ENCODE results near the gene GIMAP7.
"Not testable (repeated sequence)": the region's sequence is repeated elsewhere in the genome, so short reads cannot be mapped to it uniquely, and the experiment has no call there.

GIMAP7 gene

DNA sequence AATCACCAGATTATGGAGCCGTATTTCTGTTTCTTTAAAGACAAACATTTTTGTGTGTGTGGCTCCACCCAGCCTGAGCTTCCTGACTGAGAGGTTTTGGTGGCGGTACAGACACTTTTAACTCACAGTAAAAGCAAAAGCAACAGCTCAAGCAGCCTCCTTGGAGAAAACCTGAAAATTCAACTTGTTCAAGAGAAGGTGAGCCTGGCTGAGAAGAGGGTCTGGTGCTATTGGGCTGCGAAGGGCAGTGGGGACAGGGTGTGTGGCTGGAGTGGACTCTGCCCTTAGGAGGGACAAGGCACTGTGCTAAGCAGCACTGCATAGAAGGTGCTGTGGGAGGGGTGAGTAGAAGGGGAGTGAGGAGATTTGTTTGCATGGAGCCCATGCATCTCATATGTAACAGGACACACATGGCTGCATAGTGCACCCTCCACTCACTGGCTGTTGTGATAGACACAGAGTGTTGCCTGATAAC, at the start of gene GIMAP7:
Gene GIMAP7 (plus strand): TSS at position 125 of the 475 bp plus-strand sequence. CDS start 5,103 bp downstream, outside the sequence.
- DNase-seq = no peak

DNA sequence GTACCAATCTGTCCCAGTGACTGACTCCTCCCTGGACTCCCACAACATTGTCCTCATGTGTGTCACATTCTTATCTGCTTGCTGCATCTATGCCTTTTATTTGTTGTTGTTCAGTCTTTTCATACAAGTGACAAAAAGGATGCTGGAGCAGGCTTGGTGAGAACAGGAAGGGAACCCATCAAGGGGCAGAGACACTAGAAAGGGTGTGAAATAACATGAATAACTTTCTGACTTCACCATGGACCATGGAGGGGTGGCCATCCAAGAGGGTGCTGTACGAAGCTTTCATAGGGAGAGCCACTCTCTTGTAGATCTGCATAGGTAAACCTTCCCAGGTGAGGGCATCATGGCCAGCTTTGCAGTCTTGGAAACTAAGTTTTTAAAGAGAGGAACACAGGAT, 49.7 kb upstream of the GIMAP7 start:
- no peak for DNase-seq

DNA sequence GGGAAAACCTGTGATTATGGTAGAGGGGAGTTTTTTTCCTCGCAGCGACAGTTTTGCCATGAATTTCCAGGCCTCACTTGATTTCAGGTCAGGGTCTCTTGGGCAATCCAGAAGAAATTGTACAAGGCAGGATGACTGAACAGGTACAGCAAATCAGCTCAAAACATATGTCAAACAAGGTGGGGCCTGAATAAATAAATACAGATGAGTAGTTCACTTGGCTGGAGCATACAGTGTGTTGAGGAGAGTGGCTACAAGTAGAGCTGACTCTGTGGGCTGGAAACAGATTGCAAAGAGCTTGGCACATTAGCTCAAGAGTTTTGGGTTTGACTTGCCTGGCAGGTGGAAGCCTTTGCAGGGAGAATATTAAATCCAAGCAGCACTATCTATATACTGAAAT, 49.3 kb upstream of the GIMAP7 start:
- no peak for DNase-seq

DNA sequence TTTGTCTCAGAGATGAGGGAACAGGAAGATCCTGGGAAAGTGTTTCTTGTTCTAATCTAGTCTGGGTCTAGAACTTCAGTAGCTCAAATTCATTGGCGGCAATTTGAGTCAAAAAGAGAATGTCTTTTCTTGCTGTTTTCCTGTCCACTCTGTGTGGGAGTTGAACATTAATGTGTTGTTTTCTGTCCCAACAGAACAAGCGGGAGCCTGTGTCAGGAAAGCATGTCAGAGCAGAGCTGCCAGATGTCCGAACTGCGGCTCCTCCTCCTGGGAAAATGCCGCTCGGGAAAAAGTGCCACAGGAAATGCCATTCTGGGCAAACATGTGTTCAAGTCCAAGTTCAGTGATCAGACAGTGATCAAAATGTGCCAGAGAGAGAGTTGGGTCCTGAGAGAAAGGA, 48.2 kb upstream of the GIMAP7 start:
- DNase-seq = no peak

DNA sequence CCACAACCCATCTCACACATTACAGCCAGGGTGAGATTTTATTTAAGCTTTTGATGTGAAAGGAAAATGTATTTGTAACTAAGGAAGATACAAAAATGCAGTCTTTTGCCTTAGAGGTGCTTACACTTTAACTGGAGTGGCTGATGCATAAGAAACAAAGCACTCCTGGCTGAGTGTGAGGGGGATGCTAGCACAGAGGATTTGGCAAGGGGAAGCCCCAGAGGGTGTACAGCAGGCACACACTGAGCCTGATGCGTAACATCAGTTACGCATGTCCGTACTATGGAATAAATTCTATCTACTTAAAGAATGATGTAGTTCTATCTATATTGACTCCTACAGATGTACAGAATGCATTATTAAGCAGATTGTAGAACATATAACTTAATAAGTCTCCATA, 46.4 kb upstream of the GIMAP7 start:
- DNase-seq = no peak

DNA sequence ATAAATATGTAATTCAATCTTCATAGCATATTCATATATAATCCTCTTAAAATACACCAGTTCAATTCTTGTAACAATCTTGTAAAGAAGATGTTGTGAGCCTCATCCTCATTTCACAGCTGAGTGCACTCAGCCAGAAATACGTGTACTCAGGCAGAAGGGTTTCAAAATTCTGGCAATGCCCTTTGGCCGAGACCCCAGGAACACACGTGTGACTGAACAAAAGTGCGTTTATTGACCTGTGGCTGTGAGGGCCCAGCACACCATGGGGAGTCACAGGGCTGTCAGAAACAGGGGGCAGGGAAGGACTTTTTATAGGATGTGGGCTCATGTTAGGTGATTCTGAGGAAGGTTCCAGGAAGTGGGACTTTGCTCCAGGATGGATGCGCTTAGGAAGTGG, 42.8 kb upstream of the GIMAP7 start:
- DNase-seq = no peak

DNA sequence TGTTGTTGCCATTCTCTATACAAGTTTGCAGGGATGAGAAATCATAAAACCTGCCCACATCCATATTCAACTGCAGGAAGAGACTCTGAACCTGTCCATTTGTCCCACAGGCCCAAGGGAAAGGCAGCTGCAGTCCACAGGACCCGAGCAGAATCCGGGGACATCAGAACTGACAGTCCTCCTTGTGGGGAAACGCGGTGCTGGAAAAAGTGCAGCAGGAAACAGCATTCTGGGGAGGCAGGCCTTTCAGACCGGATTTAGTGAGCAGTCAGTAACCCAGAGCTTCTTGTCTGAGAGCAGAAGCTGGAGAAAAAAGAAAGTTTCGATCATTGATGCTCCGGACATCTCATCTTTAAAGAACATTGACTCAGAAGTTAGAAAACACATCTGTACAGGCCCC, 40.8 kb upstream of the GIMAP7 start:
- no peak for DNase-seq

DNA sequence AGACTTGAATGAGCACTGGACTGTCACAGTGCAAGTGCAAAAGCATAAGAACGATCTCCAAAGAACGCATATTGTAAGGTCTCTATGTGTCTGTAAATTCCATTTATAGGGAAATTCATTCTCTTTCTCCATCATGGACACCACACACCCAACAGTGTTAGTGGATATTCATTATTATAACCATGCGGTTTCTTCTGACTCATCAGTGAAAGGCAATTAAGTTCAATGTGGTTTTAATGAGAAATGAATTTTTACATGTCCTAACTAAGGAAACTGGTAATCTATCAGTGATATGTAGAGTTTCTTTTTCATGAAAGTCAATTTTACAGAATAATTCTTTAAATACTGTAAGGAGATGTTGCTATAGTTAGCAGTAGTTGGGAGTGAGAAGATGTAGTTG, 38.4 kb upstream of the GIMAP7 start:
- DNase-seq = no peak

DNA sequence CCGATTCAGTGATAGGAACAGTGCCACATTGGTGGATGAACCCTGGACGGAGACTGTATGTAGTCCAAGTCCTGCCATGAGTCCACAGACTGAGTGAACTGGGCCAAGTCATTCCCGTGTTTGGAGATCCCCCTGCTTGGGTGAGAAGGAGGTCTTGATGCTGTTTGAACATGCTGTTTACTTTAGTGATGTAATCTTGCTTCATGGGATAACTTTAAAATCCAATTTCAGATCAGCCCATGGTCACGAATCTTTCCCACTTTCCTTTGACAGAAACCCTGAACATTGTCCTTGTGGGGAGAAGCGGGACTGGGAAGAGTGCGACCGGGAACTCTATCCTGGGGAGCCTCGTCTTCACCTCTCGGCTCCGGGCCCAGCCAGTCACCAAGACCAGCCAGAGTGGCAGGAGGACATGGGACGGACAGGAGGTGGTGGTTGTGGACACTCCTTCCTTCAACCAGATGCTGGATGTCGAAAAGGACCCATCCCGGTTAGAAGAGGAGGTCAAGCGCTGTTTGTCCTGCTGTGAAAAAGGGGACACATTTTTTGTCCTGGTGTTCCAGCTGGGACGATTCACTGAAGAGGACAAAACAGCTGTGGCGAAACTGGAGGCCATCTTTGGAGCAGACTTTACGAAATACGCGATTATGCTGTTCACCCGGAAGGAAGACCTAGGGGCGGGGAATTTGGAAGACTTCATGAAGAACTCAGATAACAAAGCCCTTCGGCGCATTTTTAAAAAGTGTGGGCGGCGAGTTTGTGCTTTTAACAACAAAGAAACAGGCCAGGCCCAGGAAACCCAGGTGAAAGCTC, 37.6 kb upstream of the GIMAP7 start:
- DNase-seq = no peak

DNA sequence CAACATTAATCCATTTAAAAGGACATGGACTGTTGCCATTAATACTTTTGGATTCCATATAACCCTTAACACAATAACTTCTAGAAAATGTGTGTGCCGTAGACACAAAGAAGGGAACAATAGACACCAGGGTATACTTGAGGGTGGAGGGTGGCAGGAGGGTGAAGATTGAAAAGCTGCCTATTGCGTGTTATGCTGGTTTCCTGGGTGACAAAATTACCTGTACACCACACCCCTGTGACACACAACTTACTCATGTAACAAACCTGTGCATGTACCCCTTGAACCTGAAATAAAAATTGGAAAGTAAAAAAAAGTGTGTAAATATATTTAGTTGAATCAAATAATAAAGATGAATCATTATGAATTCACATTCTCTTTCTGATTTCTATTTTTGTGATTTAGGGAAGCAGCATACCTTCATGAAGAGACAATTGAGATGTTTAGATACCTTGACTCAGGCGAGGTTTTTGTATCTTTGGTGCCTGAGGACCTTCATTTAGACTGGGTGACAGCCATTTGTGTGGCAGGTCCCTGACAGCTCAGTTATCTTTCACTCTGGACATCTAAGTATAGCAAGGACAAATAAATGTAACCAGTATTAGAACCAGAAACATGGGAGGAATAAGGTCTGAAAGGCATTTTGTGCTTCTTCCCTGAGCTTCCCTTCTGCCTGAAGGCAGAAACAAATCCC, 35.5 kb upstream of the GIMAP7 start:
- no peak for DNase-seq

DNA sequence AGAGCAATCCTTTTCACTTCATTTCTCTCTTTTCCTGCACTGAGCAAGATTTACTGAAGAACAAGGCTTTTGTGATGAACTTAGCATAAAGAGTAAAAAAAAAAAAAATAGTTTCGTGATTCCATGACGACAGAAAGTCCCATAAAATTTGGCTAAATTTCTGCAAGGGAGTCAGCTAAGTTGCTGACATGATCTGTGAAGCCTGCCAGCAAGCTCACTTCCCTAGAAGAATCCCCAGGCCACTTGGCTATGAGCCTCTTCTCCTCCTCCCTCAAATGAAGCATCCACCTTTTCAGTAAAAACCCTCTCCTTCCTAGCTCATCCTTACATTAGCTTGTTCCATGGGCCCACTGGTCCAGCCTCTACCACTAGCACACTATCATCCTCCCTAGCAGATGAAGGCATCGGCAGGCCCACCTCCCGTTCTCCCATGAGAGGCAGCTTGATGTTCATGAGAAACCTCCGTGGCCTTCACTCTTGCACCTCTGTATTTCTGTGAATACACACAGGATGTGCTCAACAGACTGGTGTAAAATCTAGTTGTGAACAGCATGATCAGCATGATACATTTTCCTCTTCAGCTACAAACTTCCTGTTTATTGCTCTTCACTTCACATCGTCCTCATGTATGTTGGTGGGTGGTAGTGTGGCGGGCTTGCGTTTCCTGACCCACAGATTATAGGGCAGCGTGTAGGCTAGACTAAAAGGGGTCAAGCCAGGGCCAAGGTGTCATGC, 33.3 kb upstream of the GIMAP7 start:
- DNase-seq = no peak

DNA sequence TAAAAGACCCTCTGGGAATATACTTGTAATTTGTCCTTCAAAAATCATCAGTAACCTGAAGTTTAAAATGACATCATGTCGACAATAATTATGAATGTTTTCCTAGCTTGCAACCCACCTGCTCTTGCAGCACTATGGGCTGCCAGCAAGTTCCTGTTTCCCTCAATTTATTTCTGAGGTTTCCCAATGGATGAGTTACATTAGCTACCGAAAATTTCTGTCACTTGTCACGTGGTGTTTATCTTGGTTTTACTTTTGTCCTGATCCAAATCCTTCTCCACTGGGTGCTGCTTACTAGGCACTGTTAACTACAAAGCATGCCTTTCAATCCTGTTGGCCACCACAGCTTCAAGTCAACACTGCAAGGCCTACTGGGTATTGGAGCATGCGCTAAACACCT, 32.8 kb upstream of the GIMAP7 start:
- no peak for DNase-seq

DNA sequence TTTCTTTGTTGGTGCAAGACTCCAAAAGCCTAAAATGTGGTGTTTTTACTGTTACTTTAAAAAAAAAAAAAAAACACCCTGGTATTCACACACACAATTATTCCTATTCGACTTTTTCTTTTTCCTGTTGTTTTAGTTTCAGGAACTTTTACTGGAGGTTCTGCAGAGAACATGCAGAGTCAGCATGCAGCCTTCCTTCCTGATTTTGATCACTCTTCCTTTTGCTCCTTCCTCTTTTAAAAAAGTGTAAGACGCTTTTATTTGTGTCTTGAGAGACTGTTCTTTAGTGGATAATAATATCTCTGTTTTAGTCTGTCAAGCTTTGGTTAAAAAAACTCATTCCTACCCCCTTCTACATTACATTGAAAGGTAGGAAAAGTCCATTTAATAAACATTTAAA, 31.2 kb upstream of the GIMAP7 start:
- peak; percentile 9 for DNase-seq

DNA sequence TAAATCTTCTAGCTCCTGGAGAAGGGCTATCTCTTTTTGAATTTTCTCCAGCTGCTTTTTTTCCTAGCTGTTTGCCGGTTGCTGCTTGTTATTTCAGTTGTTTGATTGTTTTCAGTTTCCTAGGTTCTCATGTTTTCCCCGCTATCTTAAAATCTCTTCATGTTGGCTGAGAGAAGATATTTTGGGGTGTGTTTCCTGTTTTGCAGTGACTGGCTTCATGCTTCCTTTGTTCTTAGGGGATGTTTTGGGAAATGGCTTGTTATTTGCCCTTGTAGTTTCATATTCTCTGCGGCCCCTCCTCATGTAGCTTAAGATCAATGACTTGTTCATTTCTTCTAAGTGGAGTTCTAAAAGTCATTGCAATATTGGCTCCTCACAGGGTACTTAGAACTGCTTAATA, 30.6 kb upstream of the GIMAP7 start:
- DNase-seq = not testable (repeated sequence)

DNA sequence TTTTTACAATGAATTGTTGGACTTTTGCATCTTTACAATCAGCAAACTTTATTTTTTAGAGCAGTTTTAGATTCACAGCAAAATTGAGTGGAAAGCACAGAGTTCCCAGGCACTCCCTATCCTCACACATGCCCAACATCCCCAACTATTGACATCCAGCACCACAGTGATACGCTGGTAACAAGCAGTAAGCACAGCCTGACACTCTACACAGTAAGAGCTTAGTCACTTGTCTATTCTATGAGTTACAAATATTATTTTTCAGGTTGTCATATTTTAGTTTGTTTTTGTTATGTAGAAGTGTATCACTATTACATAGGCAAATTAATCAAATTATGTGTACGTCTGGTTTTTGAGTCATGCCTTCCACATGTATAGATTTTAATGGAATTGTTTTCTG, 27.0 kb upstream of the GIMAP7 start:
- no peak for DNase-seq

DNA sequence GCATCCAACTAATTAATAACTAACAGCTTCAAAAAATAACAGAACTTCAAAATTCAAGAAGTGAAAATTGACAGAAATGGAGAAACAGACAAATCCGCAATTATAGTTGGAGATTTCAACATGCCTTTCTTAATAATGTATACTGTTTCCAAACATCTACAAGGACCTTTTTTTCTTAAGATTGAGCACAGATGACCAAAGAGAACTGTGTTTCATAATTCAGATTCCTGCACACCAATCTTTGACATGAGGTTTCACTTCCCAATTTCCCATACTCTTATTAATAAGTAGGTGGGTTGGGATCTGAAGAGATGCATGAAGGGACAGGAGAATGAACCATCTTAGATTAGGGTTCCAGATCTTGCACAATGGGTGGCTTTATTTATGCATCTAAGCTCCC, 24.9 kb upstream of the GIMAP7 start:
- no peak for DNase-seq

DNA sequence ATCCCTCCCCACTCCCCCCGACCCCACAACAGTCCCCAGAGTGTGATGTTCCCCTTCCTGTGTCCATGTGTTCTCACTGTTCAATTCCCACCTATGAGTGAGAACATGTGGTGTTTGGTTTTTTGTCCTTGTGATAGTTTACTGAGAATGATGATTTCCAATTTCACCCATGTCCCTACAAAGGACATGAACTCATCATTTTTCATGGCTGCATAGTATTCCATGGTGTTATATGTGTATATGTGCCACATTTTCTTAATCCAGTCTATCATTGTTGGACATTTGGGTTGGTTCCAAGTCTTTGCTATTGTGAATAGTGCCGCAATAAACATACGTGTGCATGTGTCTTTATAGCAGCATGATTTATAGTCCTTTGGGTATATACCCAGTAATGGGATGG, 21.2 kb upstream of the GIMAP7 start:
- not testable (repeated sequence) for DNase-seq

DNA sequence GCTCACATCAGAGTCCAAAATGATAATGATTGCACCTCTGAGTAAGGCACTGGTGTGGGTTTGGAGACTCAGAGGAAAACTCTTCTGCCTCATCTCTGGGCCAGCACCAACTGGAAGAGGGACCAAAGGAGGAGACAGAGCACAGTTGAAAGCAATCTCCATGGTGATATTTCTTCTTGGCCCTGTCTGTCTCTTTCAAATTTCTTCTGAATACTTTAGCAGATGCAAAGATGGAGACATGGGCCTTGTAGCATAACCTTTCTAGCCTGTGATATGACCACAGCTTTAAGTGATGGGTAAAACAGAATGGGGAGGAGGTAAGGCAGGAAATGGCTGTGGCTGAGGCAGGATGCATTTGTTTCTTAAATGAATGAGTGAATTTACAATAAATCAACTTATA, 12.2 kb upstream of the GIMAP7 start:
- DNase-seq = no peak

DNA sequence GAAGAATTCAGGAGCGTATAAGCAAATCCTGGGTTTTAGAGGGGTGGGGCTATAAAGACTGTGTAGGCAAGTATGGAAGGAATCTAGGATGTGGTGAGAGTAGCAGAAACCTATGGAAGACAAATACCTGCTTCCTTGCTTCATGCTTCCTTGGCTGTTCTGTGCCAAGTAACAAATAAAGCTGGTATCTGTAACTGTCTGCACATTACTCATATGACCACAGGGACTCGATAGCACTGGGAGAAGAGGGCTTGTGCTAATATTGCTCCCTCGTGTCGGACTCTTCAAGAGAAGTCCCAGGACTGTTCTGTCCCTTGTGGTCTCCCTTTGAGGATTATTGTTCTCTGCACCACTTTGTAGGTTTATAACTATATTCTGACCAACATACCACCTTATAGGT, 11.5 kb upstream of the GIMAP7 start:
- no peak for DNase-seq

DNA sequence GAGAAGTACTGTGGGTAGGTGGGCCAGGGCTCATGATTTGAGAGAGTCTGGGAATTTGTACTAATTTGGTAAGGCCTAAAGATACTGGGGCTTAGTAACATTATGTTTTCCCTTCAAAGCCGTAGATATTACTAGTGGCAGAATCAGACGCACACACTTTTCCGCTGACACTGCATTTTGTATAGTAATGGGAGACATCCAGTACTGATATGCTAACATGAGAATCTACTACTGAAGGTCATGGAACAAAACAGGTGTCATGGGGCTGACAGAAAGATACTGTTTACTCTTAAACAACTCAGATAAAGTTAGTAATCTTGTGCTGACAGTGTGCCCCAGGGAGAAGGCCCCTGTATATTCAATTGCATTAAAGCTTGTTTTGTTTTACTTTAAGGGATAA, 11.1 kb upstream of the GIMAP7 start:
- DNase-seq = no peak

DNA sequence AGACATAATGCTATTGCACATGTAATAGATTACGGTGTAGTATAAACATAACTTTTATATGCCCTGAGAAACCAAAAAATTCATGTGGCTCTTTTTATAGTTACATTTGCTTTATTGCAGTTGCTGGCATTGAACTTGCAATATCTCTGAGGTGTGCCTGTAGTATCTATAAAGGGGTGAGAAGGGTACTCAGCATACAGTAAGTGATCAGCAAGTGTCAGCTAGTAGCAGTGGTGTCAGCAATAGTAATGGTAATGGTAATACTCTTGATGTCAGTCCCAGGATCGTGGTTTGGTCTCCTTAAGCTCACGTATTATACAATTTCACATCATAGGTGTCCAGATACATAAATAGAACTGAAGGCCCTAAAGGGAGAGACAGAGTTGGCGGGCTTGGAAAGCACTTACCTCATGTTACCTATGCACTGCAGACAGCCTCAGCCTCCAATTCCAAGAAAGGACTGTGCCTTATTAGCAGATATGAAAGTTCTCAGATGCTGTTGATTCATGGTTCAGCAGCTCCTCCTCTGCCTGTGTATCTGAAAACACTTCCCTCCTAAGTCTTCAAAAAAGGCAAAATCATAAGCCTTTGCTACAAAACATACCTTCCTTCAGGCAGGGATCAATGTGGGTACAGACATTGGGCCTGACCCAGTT, 6.6 kb upstream of the GIMAP7 start:
- no peak for DNase-seq

DNA sequence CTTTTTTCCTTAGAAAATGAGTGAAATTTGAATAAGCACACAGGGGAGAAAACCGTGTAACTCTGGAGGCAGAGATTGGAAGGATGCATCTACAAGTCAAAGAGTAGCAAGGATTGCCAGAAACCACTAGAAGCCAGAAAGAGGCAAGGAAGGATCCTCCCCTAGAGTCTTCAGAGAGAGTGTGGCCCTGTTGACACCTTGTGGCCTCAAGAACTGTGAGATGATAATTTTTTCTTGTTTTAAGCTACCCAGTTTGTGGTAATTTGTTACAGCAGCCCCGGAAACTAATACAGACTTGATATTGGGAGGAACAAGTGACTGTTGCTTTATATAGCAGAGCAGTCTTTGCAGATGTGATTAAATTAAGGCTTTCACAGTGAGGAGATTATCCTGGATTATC, 3.6 kb upstream of the GIMAP7 start:
- no peak for DNase-seq

DNA sequence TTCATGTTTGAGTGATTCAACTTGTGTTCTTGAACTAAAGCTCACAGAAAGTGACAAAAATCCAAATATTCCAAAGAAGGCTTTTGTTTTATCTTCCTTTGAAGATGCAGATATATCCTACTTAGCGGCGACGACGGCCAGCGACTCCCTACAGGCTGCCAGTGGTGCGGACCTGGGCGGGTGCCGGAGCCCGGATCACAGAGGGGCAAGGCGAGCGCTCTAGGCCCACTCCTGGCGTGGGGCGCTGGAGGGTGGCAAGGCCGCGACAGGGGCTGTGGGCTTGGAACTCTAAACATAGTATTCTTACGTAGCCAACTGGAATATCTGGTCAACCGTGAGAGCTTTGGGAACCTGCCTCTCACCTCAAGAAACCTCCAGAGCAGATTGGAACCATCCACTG, 914 bp upstream of the GIMAP7 start:
- no peak for DNase-seq

Measured in midbrain (tissue), 1 donor.